IMR-90 (cell line): ENCODE results near the gene KLF1.

Experiments
- CTCF ChIP-seq: conservative IDR thresholded peaks from 2 replicates; pipeline ENCODE4 v1.5.1; 2012; ENCODE audit warnings: mild to moderate bottlenecking, low read depth, low read length, improper control_type of control experiment
- MAFK ChIP-seq: IDR thresholded peaks from 2 replicates; pipeline ENCODE4 v1.6.1; 2012; ENCODE audit warnings: low read depth, low read length, improper control_type of control experiment
- MXI1 ChIP-seq: IDR thresholded peaks from 2 replicates; pipeline ENCODE4 v1.6.1; 2012; ENCODE audit warnings: low read depth, mild to moderate bottlenecking, low read length, moderate library complexity, borderline replicate concordance
- POLR2A ChIP-seq: IDR thresholded peaks from 2 replicates; pipeline ENCODE4 v1.6.1; 2012; ENCODE audit warnings: mild to moderate bottlenecking, low read depth, low read length
- RAD21 ChIP-seq: IDR thresholded peaks from 2 replicates; pipeline ENCODE4 v1.6.1; 2012; ENCODE audit warnings: low read length, improper control_type of control experiment
- SMC3 ChIP-seq: fragments of 150-350 bp; IDR thresholded peaks from 2 replicates; pipeline ENCODE4 v1.6.1; 2016; ENCODE audit warnings: low read depth, mild to moderate bottlenecking, antibody characterized with exemption, low read length, moderate library complexity

GRCh38 chr19:12865746-12866415 lies 21.1 kb downstream of the KLF1 start:
- no peak for TF ChIP-seq MAFK
- no peak for TF ChIP-seq CTCF
- no peak for TF ChIP-seq RAD21
- TF ChIP-seq SMC3 = no peak
- TF ChIP-seq MXI1 = no peak
- TF ChIP-seq POLR2A = no peak
